Measurements from ENCODE around the gene SLC2A6.

The SLC2A6 gene

DNA sequence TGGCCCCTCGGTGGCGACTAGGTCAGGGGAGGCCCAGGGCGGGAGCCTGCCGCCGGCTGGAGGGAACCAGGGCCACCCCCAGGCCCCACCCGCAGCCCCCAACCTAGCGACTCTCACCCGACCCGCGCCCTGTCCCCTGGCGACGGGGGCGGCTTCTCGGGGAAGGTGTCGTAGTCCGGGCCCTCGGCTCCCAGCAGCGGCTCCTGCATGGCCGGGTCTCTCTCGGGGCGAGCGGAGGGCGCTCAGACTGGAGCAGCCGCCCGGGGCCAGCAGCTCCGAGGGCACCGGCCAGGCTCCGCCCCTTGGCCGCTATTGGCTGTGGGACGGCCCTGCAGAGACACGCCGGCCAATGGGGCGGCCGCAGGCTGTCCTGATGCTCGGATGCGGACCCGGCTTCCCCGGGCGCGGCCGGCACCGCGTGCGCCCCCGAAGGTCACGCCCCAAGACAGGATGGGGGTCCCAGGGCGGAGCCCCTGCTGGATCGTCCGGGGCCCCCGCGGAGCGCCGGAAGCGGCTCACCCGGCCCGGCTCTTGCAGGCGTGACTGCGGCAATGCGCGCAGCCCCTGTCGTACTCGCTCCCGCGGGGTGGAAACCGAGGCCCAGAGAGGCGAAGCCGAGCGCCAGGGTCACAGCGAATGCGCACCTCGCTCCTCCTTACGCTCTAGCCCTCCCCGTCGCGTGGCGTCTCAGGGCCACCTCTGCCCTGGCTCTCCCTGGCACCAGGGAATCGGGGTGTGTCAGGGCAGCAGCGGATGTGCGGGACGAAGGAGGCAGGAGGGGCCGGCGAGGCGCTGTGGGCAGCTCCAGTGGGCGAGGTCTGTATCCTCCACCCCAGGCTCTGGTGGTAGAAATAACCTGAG, at the start of gene SLC2A6:
SLC2A6 (minus strand) TSS at position 249 of the 861 bp plus-strand sequence; CDS start at position 209, 40 bp downstream.
- DNase-seq: peak; percentile 60

DNA sequence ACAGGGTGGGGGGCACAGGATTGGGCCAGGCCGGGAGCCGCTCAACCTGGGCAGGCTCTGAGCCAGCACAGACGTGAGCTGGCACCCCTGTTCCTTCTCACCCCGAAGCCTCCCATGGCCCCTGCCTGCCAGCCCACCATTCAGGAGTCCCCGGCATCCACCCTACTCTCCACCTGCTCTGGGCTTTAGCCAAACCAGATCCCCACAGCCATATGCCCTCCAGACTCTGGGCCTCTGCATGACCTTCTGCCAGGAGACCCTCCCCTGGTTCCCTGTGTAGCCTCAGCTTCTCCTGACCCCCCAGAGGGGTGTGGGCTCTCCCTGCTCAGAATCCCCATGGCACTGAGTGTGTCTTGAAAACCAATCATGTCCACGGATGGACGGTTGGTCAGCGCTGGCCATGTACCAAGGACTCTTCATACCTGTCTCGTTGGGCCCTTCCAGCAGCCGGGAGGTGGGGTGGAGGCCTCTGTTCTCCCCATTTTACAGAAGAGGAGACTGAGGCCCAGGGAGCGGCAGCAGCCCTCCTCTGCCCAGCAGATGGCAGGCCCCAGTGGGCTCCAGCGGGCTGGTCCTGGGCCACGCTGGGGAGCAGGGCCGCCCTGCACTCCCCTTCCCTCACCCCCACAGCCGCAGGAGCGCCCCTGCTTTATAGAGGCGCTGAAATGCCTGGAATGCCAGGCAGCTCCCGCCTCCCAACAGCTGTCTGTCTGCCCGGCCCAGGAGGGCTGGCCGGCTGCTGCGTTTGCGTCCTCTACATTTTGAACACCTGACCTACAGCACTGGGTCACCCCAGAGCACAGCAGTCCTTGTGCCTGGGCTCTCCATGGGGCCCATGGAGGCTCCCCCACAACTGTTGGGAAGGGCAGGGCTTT, 49.3 kb upstream of the SLC2A6 start:
- no peak for DNase-seq

- DNase-seq: no peak
These were observed 48.6 kb upstream of the SLC2A6 start for GRCh38 chr9:133527444-133527920.

GRCh38 chr9:133526721-133527321, 47.9 kb upstream of the SLC2A6 start:
- DNase-seq: no peak

GRCh38 chr9:133525677-133526076, 46.8 kb upstream of the SLC2A6 start:
- DNase-seq: no peak

- DNase-seq: no peak
These were observed 45.9 kb upstream of the SLC2A6 start, which contains the start of gene MYMK for GRCh38 chr9:133524679-133525228. Gene MYMK (minus strand): TSS chr9:133524959. CDS start chr9:133524844, 115 bp downstream.

- DNase-seq: no peak
These were observed 45.2 kb upstream of the SLC2A6 start for GRCh38 chr9:133524146-133524545.

DNA sequence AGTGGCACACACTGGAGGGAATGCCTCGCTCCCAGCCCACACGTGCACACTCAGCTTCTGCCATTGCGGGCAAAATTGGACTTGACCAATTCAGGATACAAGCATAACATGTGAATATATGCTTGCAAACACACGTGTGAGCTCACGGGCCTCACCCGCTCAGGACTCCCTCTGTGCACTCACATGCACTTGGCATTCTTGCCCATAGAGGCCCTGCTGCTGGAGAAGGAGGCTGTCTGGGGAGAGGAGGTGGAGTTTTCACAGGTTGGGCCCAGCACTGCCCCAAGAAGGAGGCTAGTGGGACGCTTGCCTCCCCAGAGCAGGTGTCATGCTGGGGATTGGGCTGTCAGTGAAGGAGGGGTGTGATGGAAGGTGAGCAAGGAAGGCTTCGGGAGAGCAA, 44.2 kb upstream of the SLC2A6 start:
- DNase-seq: no peak

GRCh38 chr9:133522073-133522910, 43.4 kb upstream of the SLC2A6 start:
- DNase-seq: no peak

DNA sequence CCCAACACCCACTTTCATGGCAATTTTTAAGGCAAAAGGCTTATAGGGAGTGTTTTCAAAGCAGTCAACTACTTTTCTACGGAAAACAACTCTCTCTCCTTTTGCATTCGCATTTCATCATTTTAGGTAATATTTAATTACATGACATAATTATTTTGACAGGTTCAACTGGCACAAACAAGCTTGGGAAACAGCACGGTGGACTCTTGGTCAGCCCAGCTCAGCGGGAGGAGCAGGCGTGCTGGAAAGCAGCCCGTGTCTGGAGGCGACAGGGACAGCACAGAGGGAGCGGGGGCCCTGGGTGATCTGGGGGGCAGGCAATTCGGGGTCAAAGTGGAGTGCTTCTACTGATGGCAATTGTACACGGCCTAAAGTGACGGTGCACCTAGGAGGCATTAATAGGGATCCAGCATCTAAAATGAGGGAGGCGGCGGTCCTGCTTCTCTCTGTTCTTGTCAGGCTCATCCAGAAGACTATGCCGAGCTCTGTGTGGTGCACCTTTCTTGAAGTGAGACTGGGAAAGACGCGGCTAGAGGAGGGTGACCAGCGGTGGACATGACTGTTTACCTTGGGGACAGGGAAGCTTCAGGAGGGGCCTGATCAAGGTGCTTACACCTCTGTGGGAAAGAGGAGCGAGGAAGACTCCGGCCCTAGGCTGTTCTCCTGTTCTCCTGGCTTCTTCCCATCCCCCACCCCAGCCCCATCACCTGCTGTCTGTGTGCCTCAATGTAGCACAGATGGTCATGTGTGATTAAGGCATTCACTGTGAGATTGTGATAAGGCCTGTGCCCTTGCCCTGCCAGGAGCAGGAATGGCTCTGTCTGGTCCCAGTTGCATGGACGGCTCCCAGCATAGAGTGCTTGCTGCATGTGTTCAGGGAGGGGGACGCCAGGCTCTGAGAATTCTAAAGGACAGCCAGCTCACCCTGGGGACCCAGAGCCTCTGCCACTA, 42.5 kb upstream of the SLC2A6 start:
- no peak for DNase-seq

DNA sequence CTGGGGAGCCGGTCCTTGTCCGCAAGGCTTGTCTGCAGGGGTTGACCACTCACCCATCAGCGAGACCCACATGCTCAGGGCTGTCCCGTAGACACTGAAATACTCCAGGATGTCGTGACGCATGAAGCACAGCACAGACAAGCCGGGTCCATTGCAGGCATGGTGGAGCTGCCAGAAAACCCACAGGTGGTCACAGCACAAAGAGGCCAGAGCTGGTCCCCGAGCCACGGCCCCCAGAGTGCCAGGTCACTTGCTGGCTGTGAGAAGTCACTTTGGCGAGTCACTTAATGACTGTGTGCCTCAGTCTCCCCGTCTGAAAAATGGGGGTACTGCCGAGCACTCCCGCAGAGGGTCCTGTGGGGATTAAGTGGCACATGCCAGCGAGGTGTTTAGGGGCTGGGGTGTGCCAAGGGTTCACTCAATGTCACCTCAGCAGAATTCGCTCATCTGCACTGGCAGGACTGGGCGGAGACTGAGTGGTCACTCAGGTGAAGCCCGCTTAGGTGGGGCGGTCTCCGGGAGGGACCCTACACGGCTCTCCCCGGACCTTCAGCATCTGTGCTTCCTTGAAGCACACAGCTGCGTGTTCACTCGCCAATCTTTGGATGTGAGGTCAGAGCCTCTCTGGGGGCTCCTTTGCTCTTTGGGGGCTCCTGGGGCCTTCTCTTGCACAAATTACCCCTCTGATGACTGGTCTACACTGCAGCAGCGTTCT, 41.4 kb upstream of the SLC2A6 start:
- no peak for DNase-seq

DNA sequence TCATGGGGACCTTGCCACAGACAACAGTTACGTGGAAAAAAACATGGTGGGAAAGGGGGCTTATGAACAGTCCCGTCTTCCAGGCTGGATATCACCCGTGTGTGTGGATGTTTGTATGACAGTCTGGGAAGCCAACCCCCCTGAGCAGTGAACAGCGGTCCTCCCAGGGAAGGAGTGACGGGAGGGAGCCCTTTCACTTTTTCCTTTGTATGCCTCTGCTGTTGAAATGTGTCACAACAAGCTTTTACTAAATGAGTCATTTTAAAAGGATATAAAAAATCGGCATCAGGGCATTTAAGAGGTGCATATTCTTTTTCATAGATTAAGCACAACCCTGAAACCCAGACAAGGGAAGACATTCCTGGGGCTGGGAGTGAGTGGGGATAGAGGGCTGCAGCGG, 40.8 kb upstream of the SLC2A6 start:
- no peak for DNase-seq

GRCh38 chr9:133518706-133519449, 40.0 kb upstream of the SLC2A6 start:
- no peak for DNase-seq

GRCh38 chr9:133518200-133518599, 39.3 kb upstream of the SLC2A6 start:
- no peak for DNase-seq

- DNase-seq: no peak
These were observed 38.8 kb upstream of the SLC2A6 start for GRCh38 chr9:133517711-133518110.

DNA sequence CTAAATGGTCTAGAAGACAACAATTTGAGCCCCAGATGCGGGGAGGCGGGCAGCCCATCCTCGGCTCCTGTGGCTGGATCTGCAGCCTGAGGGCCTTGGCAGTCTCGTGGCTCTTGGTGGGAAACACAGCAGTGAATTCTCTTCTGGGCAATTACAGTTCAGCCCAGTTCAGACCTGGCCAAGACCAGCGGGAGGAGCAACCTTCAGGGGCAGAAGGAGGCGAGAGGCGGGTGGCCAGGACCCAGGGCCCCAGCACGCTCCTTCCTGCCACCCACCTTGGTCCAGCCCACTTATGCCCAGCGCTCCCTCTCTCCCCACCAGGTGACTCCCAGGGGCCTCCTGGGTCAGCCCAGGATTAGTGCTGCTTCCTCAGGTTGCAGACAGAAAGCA, 38.1 kb upstream of the SLC2A6 start:
- DNase-seq: no peak

GRCh38 chr9:133516256-133516960, 37.5 kb upstream of the SLC2A6 start:
- DNase-seq: no peak

DNA sequence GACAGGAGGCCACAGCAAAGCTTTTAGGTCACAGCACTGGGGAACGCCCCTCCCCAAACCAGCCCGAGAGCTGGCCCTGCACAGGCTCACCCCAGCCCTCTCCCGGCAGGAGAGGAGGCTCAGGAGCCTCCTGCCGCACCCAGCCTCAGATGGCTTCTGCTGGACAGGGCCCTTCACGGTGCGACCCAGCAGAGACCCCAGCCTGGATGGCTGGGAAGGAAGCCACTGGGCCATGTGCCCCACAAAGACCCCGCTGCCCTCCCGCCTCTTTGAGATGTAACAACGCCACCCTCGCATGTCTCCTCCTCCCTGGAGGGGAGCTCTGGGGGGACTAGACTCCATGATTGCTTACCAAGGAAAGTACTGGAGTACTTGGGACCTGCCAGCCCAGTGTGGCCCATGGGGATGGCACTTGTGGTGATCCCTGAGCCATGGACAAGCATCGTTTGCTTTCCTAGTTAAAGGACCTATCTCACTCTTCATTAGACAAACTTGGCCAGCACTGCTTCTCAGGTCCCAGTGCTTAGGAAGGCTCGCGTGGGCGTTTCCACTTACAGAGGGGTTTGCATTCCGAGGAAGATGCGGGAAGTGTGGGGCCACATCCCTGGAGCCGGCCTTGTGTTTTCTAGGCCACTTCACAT, 36.8 kb upstream of the SLC2A6 start:
- DNase-seq: no peak

Data from activated T-cell treated with anti-CD3 and anti-CD28 coated beads for 4 hours (primary cell).